ENCODE measurements around the gene TAF3. TPM values are rescaled to one million over a fixed set of nuclear protein-coding genes. Genes with fewer than 3 reads are reported as not detected.

Gene TAF3
- total and polyA plus RNA-seq, 2 experiments from 2014 or later, result 4.1 to 6.4 TPM

DNA sequence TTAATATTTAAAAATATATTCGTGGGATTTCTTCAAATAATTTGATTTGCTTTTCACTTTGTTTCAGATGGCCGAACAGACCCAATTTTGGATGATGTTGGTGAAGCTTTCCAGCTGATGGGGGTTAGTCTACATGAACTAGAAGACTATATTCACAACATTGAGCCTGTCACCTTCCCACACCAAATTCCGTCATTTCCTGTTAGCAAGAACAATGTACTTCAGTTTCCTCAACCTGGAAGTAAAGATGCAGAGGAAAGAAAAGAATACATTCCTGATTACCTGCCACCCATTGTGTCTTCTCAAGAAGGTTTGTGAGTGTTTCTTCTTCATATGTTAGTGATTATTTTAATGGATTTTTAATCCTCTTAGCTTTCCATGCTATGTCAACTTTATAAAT is 5.9 kb downstream of the TAF3 start:
- no peak for DNase-seq (ENCODE audit: low spot score)
- TF ChIP-seq EZH2phosphoT487 (IDR thresholded peaks at IDR 0.05; ENCODE audit: low read depth, severe bottlenecking, unreplicated experiment), result no peak
- no peak for TF ChIP-seq EZH2 (IDR thresholded peaks at IDR 0.05; ENCODE audit: borderline replicate concordance)
- H3K27me3 ChIP-seq, result no peaks in the 10 kb centered on the region
- H4K20me1 ChIP-seq (ENCODE audit: insufficient read depth, poor library complexity, severe bottlenecking), result no peaks in the 10 kb centered on the region
- H2AFZ ChIP-seq, result no peak overlapping the region
- no peaks in the 10 kb centered on the region for H3K9me3 ChIP-seq (ENCODE audit: low read depth)
- no peaks in the 10 kb centered on the region for H3K36me3 ChIP-seq (replicated peaks; ENCODE audit: insufficient read depth, low read depth)
- no peaks in the 10 kb centered on the region for H3K9me2 ChIP-seq (replicated peaks; ENCODE audit: insufficient read depth)
- 91% methylated on average over 3 of the region's 3 CpGs for WGBS (ENCODE audit: low lambda C conversion rate, missing lambda C conversion rate)
- no peak overlapping the region for H3K27ac ChIP-seq
- H3K79me2 ChIP-seq, result peaks cover 41% of the 10 kb centered on the region
- H3K4me2 ChIP-seq, result no peak overlapping the region
- no peaks in the 10 kb centered on the region for H3K4me1 ChIP-seq (ENCODE audit: insufficient read depth)
- H3K4me3 ChIP-seq, result no peak overlapping the region

DNA sequence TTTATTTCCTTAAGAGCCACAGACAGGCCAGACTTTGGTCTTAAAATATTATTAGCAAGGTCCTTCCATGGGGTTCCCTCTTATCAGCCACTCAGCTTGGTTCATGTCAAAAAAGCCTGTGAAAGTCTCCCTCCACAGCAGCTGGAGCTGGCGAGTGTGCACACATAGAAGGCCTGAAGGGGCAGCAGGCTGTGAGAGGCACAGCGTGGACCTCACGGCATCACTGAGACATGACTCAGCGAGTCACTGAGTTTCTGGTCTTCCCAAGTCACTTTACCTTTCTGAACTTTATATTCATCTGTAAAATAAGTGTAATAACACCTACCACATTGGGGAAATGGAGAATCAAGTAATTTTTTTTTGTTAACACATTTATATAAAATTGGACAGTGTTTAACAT is 8.7 kb downstream of the TAF3 start:
- Histone ChIP-seq H3K9me2 (replicated peaks; ENCODE audit: insufficient read depth) (no peaks in the 10 kb centered on the region), H4K20me1 (ENCODE audit: insufficient read depth, poor library complexity, severe bottlenecking) (no peaks in the 10 kb centered on the region), H3K9me3 (ENCODE audit: low read depth) (no peaks in the 10 kb centered on the region), H3K4me3 (no peak overlapping the region), H3K4me2 (no peak overlapping the region), H2AFZ (no peak overlapping the region), H3K27ac (no peak overlapping the region), H3K27me3 (no peaks in the 10 kb centered on the region), H3K79me2 (peaks cover 34% of the 10 kb centered on the region), H3K4me1 (ENCODE audit: insufficient read depth) (no peaks in the 10 kb centered on the region), H3K36me3 (replicated peaks; ENCODE audit: insufficient read depth, low read depth) (no peaks in the 10 kb centered on the region)
- WGBS (ENCODE audit: low lambda C conversion rate, missing lambda C conversion rate), result 63% methylated on average over 4 of the region's 4 CpGs
- TF ChIP-seq EZH2 (IDR thresholded peaks at IDR 0.05; ENCODE audit: borderline replicate concordance) (no peak), EZH2phosphoT487 (IDR thresholded peaks at IDR 0.05; ENCODE audit: low read depth, severe bottlenecking, unreplicated experiment) (no peak)
- TF ChIP-seq, protein P1, sequence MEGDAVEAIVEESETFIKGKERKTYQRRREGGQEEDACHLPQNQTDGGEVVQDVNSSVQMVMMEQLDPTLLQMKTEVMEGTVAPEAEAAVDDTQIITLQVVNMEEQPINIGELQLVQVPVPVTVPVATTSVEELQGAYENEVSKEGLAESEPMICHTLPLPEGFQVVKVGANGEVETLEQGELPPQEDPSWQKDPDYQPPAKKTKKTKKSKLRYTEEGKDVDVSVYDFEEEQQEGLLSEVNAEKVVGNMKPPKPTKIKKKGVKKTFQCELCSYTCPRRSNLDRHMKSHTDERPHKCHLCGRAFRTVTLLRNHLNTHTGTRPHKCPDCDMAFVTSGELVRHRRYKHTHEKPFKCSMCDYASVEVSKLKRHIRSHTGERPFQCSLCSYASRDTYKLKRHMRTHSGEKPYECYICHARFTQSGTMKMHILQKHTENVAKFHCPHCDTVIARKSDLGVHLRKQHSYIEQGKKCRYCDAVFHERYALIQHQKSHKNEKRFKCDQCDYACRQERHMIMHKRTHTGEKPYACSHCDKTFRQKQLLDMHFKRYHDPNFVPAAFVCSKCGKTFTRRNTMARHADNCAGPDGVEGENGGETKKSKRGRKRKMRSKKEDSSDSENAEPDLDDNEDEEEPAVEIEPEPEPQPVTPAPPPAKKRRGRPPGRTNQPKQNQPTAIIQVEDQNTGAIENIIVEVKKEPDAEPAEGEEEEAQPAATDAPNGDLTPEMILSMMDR (IDR thresholded peaks at IDR 0.05; ENCODE audit: poor library complexity), result no peak
- peak; percentile 46 for DNase-seq (ENCODE audit: low spot score)

DNA sequence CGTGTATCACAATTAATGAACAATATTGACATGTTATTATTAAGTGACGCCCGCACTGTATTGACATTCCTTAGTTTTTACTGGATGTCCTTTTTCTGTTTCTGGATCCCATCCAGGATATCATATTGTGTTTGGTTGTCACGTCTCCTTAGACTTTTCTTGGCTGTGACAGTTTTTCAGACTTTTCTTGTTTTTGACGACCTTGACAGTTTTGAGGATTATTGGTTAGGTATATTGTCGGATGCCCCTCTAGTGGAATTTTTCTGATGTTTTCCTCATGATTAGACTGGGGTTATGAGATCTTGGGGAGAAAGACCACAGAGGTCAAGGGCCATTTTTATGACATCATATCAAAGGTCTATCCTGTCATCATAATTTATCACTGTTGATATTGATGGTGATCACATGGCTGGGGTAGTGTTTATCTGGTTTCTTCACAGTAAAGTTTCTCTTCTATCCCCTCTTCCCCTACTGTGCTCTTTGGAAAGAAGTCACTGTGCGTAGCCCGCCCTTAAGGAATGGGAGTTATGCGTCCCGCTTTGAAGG is 11.1 kb downstream of the TAF3 start:
- no peaks in the 10 kb centered on the region for H3K36me3 ChIP-seq (replicated peaks; ENCODE audit: insufficient read depth, low read depth)
- no peaks in the 10 kb centered on the region for H3K9me2 ChIP-seq (replicated peaks; ENCODE audit: insufficient read depth)
- no peak overlapping the region for H3K4me3 ChIP-seq
- H2AFZ ChIP-seq, result no peak overlapping the region
- H3K79me2 ChIP-seq, result peaks cover 40% of the 10 kb centered on the region
- H3K9me3 ChIP-seq (ENCODE audit: low read depth), result no peaks in the 10 kb centered on the region
- no peak for DNase-seq (ENCODE audit: low spot score)
- no peaks in the 10 kb centered on the region for H3K4me1 ChIP-seq (ENCODE audit: insufficient read depth)
- H3K27me3 ChIP-seq, result no peaks in the 10 kb centered on the region
- H4K20me1 ChIP-seq (ENCODE audit: insufficient read depth, poor library complexity, severe bottlenecking), result no peaks in the 10 kb centered on the region
- no peak overlapping the region for H3K27ac ChIP-seq
- TF ChIP-seq EZH2 (IDR thresholded peaks at IDR 0.05; ENCODE audit: borderline replicate concordance), result no peak
- TF ChIP-seq EZH2phosphoT487 (IDR thresholded peaks at IDR 0.05; ENCODE audit: low read depth, severe bottlenecking, unreplicated experiment), result no peak
- TF ChIP-seq, protein P1 (IDR thresholded peaks at IDR 0.05; ENCODE audit: poor library complexity), result no peak
- no peak overlapping the region for H3K4me2 ChIP-seq
- WGBS (ENCODE audit: low lambda C conversion rate, missing lambda C conversion rate), result 97% methylated on average over 10 of the region's 10 CpGs

DNA sequence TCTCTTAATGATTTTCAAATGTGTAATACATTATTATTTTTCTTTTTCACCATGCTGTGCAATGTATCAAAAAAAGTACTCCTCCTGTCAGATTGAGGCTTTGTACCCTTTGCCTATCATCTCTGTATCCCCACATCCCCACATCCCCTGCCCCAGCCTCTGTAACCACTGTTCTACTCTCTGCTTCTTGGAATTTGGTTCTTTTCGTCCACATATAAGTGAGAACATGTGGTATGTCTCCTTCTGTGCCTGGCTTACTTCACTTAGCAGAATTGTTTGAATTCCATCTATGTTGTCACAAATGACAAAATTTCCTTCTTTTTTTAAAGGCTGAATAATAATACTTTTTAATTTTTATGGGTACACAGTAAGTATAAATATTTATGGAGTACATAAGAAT is 13.8 kb downstream of the TAF3 start:
- Histone ChIP-seq H3K4me3 (no peak overlapping the region), H3K27ac (no peak overlapping the region), H3K9me2 (replicated peaks; ENCODE audit: insufficient read depth) (no peaks in the 10 kb centered on the region), H3K4me2 (no peak overlapping the region), H2AFZ (no peak overlapping the region), H3K79me2 (peaks cover 53% of the 10 kb centered on the region), H3K9me3 (ENCODE audit: low read depth) (no peaks in the 10 kb centered on the region), H4K20me1 (ENCODE audit: insufficient read depth, poor library complexity, severe bottlenecking) (no peaks in the 10 kb centered on the region), H3K36me3 (replicated peaks; ENCODE audit: insufficient read depth, low read depth) (no peaks in the 10 kb centered on the region), H3K27me3 (no peaks in the 10 kb centered on the region), H3K4me1 (ENCODE audit: insufficient read depth) (no peaks in the 10 kb centered on the region)
- DNase-seq (ENCODE audit: low spot score), result no peak
- TF ChIP-seq, protein P1 (IDR thresholded peaks at IDR 0.05; ENCODE audit: poor library complexity), result no peak
- TF ChIP-seq EZH2phosphoT487 (IDR thresholded peaks at IDR 0.05; ENCODE audit: low read depth, severe bottlenecking, unreplicated experiment) (no peak), EZH2 (IDR thresholded peaks at IDR 0.05; ENCODE audit: borderline replicate concordance) (no peak)
- WGBS (ENCODE audit: low lambda C conversion rate, missing lambda C conversion rate), result 74% methylated on average over 1 of the region's 1 CpG

All from hepatocyte (in vitro differentiated cells).